ENCODE data around the gene COMMD1.

GRCh38 chr2:62029910-62030309, 124.4 kb downstream of the COMMD1 start:
- TF ChIP-seq, protein P1, sequence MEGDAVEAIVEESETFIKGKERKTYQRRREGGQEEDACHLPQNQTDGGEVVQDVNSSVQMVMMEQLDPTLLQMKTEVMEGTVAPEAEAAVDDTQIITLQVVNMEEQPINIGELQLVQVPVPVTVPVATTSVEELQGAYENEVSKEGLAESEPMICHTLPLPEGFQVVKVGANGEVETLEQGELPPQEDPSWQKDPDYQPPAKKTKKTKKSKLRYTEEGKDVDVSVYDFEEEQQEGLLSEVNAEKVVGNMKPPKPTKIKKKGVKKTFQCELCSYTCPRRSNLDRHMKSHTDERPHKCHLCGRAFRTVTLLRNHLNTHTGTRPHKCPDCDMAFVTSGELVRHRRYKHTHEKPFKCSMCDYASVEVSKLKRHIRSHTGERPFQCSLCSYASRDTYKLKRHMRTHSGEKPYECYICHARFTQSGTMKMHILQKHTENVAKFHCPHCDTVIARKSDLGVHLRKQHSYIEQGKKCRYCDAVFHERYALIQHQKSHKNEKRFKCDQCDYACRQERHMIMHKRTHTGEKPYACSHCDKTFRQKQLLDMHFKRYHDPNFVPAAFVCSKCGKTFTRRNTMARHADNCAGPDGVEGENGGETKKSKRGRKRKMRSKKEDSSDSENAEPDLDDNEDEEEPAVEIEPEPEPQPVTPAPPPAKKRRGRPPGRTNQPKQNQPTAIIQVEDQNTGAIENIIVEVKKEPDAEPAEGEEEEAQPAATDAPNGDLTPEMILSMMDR (IDR thresholded peaks at IDR 0.05) = no peak
- TF ChIP-seq POLR2A (IDR thresholded peaks at IDR 0.05) (no peak), EP300 (IDR thresholded peaks at IDR 0.05) (no peak)

Measured in ovary (tissue), 3 donors.